ENCODE data around the gene PCTP.

- no peak for TF ChIP-seq POLR2A (IDR thresholded peaks at IDR 0.05)
- TF ChIP-seq, protein P1, sequence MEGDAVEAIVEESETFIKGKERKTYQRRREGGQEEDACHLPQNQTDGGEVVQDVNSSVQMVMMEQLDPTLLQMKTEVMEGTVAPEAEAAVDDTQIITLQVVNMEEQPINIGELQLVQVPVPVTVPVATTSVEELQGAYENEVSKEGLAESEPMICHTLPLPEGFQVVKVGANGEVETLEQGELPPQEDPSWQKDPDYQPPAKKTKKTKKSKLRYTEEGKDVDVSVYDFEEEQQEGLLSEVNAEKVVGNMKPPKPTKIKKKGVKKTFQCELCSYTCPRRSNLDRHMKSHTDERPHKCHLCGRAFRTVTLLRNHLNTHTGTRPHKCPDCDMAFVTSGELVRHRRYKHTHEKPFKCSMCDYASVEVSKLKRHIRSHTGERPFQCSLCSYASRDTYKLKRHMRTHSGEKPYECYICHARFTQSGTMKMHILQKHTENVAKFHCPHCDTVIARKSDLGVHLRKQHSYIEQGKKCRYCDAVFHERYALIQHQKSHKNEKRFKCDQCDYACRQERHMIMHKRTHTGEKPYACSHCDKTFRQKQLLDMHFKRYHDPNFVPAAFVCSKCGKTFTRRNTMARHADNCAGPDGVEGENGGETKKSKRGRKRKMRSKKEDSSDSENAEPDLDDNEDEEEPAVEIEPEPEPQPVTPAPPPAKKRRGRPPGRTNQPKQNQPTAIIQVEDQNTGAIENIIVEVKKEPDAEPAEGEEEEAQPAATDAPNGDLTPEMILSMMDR (IDR thresholded peaks at IDR 0.05 in 4 of 5, conservative IDR thresholded peaks at IDR 0.05 in 1 of 5) = no peak
Measured at GRCh38 chr17:55726440-55726839, 24.4 kb upstream of the PCTP start.

Data from gastrocnemius medialis (tissue), 4 donors.